H1 (cell line): ENCODE measurements around the gene WWP2.

Source experiments
- CREB1 ChIP-seq: IDR thresholded peaks from 2 replicates; pipeline ENCODE4 v1.6.1; 2012; ENCODE audit warnings: inconsistent platforms
- EGR1 ChIP-seq: IDR thresholded peaks from 2 replicates; pipeline ENCODE4 v1.6.1; 2011; ENCODE audit warnings: low read depth, low read length, borderline replicate concordance
- RFX5 ChIP-seq: IDR thresholded peaks from 2 replicates; pipeline ENCODE4 v1.6.1; 2011; ENCODE audit warnings: low read depth, low read length, improper control_type of control experiment, borderline replicate concordance
- TCF12 ChIP-seq: IDR thresholded peaks from 2 replicates; pipeline ENCODE4 v1.6.1; 2011; ENCODE audit warnings: low read depth, mild to moderate bottlenecking, low read length
- ZNF274 ChIP-seq: IDR thresholded peaks from 2 replicates; pipeline ENCODE4 v1.7.0; 2012; ENCODE audit warnings: low read length, borderline replicate concordance; ENCODE audit errors: extremely low read depth
- TF ChIP-seq, protein P1 (sequence below), 3 experiments: IDR thresholded peaks; 1 replicate in 2 of 3; 2 replicates in 1 of 3; pipeline versions ENCODE4 v1.5.1 to v1.6.1; 2011; ENCODE audit warnings: low read length in 3 of 3, mild to moderate bottlenecking in 3 of 3, inconsistent platforms in 2 of 3, low read depth in 1 of 3, moderate library complexity in 1 of 3; ENCODE audit not compliant: insufficient read depth in 1 of 3; ENCODE audit errors: control extremely low read depth in 1 of 3

DNA sequence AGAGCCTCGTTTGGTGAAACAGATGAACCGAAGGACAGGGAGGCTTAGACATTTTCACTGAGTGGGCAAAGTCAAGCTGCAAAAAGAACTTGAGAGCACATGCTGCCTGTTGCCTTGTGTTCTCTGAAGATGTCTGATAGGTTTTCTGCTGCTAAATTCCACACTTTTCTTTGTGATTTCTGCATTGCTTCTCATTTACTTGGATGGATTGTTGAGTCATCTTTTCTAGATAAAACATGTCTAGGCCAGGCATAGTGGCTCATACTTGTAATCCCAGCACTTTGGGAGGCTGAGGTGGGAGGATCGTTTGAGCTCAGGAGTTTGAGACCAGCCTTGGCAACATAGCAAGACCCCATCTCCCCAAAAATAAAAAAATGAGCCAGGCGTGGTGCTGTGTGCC, 108.6 kb downstream of the WWP2 start:
- TF ChIP-seq ZNF274 (no peak), CREB1 (no peak), EGR1 (no peak), RFX5 (no peak), TCF12 (no peak)
- TF ChIP-seq, protein P1, sequence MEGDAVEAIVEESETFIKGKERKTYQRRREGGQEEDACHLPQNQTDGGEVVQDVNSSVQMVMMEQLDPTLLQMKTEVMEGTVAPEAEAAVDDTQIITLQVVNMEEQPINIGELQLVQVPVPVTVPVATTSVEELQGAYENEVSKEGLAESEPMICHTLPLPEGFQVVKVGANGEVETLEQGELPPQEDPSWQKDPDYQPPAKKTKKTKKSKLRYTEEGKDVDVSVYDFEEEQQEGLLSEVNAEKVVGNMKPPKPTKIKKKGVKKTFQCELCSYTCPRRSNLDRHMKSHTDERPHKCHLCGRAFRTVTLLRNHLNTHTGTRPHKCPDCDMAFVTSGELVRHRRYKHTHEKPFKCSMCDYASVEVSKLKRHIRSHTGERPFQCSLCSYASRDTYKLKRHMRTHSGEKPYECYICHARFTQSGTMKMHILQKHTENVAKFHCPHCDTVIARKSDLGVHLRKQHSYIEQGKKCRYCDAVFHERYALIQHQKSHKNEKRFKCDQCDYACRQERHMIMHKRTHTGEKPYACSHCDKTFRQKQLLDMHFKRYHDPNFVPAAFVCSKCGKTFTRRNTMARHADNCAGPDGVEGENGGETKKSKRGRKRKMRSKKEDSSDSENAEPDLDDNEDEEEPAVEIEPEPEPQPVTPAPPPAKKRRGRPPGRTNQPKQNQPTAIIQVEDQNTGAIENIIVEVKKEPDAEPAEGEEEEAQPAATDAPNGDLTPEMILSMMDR (IDR thresholded peaks at IDR 0.05; ENCODE audit: control extremely low read depth in 1 of 3, insufficient read depth in 1 of 3, low read depth in 1 of 3, low read length in 3 of 3): no peak
